DND-41 (cell line): Measurements from ENCODE around the gene EIF4G3.

ENCODE experiments used
- ATAC-seq: fragments of 200-7000 bp; cut with Tn5 transposase; 3 replicates; pipeline ENCODE4 v1.9.1; 2021; ENCODE audit warnings: low read depth; ENCODE audit not compliant: insufficient read depth
- DNase-seq: peaks from one replicate; pipeline ENCODE4 v3.0.0-alpha.2; 2020
- H2AFZ ChIP-seq: 2 replicates; pipeline ENCODE4 v1.6.0; 2012; ENCODE audit warnings: low read depth, low read length
- H3K27ac ChIP-seq: 2 replicates; pipeline ENCODE4 v1.5.1; 2012; ENCODE audit warnings: low read length, inconsistent platforms
- H3K27me3 ChIP-seq: fragments of 200-600 bp; sonication (generic); 2 replicates; pipeline ENCODE4 v1.6.0; 2012; ENCODE audit warnings: low read length, mild to moderate bottlenecking, inconsistent platforms; ENCODE audit not compliant: insufficient read depth, poor library complexity
- H3K36me3 ChIP-seq: 2 replicates; pipeline ENCODE4 v1.5.1; 2012; ENCODE audit warnings: low read length, inconsistent platforms; ENCODE audit not compliant: insufficient read depth
- H3K4me1 ChIP-seq: 2 replicates; pipeline ENCODE4 v1.5.1; 2012; ENCODE audit warnings: mild to moderate bottlenecking, low read length; ENCODE audit not compliant: insufficient read depth
- H3K4me2 ChIP-seq: 2 replicates; pipeline ENCODE4 v1.6.0; 2012; ENCODE audit warnings: mild to moderate bottlenecking, moderate library complexity, low read length, inconsistent platforms; ENCODE audit not compliant: insufficient read depth
- H3K4me3 ChIP-seq, 2 experiments: fragments of 200-600 bp in 1 of 2; shearing (Covaris generic) in 1 of 2; 2 replicates each; pipeline ENCODE4 v1.5.1; 2012 to 2016; ENCODE audit warnings: inconsistent platforms in 2 of 2, low read length in 2 of 2, mild to moderate bottlenecking in 2 of 2, low read depth in 1 of 2, moderate library complexity in 1 of 2
- H3K79me2 ChIP-seq: 2 replicates; pipeline ENCODE4 v1.6.0; 2012; ENCODE audit warnings: low read length, inconsistent platforms; ENCODE audit not compliant: insufficient read depth
- H3K9ac ChIP-seq: 2 replicates; pipeline ENCODE4 v1.6.0; 2012; ENCODE audit warnings: low read depth, mild to moderate bottlenecking, inconsistent platforms, low read length, moderate library complexity
- H3K9me3 ChIP-seq: 2 replicates; pipeline ENCODE4 v1.5.1; 2012; ENCODE audit warnings: low read length, moderate library complexity, mild to moderate bottlenecking, inconsistent platforms; ENCODE audit not compliant: insufficient read depth, severe bottlenecking
- H4K20me1 ChIP-seq: 2 replicates; pipeline ENCODE4 v1.6.0; 2012; ENCODE audit warnings: low read length; ENCODE audit not compliant: insufficient read depth
- EZH2 ChIP-seq: IDR thresholded peaks from 3 replicates; pipeline ENCODE4 v1.6.1; 2012; ENCODE audit warnings: borderline replicate concordance, low read depth, mild to moderate bottlenecking, moderate library complexity, low read length, inconsistent platforms; ENCODE audit not compliant: severe bottlenecking
- TF ChIP-seq, protein P1 (sequence below): IDR thresholded peaks from 2 replicates; pipeline ENCODE4 v1.5.1; 2012; ENCODE audit warnings: borderline replicate concordance, low read length, moderate library complexity, mild to moderate bottlenecking; ENCODE audit not compliant: poor library complexity, severe bottlenecking; ENCODE audit errors: extremely low read depth

The EIF4G3 gene

DNA sequence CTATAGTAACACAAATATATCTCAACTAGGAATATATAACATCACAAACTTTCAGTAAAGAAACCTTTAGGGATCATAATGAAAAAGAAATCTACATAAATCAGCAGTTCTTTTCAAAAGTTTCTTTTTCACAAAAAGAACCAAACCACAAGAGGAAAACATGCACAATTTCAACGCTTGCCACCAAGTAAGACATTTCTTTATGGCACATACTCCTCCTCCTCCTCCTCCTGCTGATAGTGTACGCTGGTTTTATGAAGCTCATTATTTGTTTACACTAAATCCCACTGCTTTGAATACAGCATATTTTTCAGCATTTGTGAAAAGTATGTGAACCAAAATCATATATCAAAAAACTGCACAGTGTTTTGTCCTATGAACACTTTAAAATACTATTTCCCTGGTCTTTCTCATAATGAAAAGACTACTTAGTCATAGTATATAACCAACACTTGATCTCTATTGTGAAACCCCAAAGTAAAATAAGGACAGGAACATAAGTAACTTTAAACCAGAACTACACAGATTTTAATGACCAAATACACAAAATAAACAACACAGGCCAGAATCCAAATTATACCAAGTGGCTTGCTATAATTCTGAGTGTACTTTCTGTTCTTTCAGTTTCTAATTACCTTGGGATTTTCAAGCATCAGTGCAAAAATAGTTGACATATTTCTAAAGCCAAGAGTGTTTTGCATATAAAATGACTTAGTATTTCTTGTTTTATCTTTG is 184.2 kb downstream of the EIF4G3 start:
- Histone ChIP-seq H3K4me1 (no peaks in the 10 kb centered on the region), H3K79me2 (no peaks in the 10 kb centered on the region), H3K36me3 (no peaks in the 10 kb centered on the region; the same call in 1 of the 2 replicates), H3K4me2 (no peak overlapping the region), H3K9ac (no peak overlapping the region), H3K4me3 (no peak overlapping the region), H3K9me3 (no peaks in the 10 kb centered on the region), H4K20me1 (no peaks in the 10 kb centered on the region), H3K27me3 (no peaks in the 10 kb centered on the region), H2AFZ (no peak overlapping the region), H3K27ac (no peak overlapping the region)
- DNase-seq, result no peak
- no peak for ATAC-seq
- TF ChIP-seq EZH2, result no peak
- TF ChIP-seq, protein P1, sequence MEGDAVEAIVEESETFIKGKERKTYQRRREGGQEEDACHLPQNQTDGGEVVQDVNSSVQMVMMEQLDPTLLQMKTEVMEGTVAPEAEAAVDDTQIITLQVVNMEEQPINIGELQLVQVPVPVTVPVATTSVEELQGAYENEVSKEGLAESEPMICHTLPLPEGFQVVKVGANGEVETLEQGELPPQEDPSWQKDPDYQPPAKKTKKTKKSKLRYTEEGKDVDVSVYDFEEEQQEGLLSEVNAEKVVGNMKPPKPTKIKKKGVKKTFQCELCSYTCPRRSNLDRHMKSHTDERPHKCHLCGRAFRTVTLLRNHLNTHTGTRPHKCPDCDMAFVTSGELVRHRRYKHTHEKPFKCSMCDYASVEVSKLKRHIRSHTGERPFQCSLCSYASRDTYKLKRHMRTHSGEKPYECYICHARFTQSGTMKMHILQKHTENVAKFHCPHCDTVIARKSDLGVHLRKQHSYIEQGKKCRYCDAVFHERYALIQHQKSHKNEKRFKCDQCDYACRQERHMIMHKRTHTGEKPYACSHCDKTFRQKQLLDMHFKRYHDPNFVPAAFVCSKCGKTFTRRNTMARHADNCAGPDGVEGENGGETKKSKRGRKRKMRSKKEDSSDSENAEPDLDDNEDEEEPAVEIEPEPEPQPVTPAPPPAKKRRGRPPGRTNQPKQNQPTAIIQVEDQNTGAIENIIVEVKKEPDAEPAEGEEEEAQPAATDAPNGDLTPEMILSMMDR, result no peak

DNA sequence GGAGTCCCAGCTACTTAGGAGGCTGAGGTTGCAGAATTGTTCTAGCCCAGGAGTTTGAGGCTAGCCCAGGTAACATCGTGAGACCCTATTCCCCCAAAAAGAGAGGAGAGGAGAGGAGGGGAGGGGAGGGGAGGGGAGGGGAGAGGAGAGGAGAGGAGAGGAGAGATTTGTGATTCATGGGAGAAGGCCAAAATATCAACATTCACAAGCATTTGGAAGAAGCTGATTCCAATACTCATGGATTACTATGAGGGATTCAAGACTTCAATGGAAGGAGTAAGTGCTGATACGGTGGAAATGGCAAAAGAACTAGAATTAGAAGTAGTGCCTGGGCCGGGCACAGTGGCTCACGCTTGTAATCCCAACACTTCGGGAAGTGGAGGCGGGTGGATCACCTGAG is 187.8 kb downstream of the EIF4G3 start:
- no peak overlapping the region for H3K4me2 ChIP-seq
- no peaks in the 10 kb centered on the region for H3K27me3 ChIP-seq
- H3K27ac ChIP-seq, result no peak overlapping the region
- ATAC-seq (no peak), DNase-seq (no peak)
- no peak overlapping the region for H2AFZ ChIP-seq
- TF ChIP-seq, protein P1, result no peak
- no peak for TF ChIP-seq EZH2
- no peak overlapping the region for H3K4me3 ChIP-seq
- H4K20me1 ChIP-seq, result no peaks in the 10 kb centered on the region
- H3K36me3 ChIP-seq, result no peaks in the 10 kb centered on the region; the same call in 1 of the 2 replicates
- H3K4me1 ChIP-seq, result no peaks in the 10 kb centered on the region
- H3K9me3 ChIP-seq, result no peaks in the 10 kb centered on the region
- no peak overlapping the region for H3K9ac ChIP-seq
- H3K79me2 ChIP-seq, result no peaks in the 10 kb centered on the region; the same call in 1 of the 2 replicates

DNA sequence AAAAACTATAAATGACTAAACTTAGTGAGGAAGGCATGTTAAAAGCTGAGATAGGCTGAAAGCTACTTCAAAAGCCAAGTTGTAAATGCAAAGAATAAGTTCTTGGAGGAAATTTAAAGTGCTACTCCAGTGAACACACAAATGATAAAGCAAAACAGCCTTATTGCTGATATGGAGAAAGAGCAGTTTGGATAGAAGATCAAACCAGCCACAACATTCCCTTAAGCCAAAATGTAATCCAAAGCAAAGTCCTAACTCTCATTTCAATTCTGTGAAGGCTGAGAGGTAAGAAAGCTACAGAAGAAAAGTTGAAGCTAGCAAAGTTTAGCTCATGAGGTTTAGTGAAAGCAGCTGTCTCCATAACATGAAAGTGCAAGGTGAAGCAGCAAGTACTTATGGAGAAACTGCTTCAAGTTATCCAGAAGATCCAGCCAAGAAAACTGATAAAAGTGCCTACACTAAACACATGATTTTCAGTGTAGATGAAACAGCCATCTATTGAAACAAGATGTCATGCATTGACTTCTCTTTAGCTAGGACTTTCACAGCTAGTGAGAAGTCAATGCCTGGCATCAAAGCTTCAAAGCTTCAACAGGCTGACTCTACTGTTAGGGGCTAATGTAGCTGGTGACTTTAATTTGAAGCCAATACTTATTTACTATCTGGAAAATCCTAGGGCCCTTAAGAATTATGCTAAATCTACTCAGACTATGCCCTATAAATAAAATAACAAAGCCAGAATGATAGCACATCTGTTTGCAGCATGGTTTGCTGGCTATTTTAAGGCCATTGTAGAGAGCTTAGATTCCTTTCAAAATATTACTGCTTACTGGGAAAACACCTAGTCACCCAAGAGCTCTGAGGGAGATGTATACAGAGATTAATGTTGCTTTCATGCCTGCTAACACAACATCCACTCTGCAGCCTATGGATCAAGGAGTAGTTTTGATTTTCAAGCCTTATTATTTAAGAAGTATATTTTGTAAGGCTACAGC is 188.6 kb downstream of the EIF4G3 start:
- no peak for DNase-seq
- Histone ChIP-seq H3K4me1 (no peaks in the 10 kb centered on the region), H4K20me1 (no peaks in the 10 kb centered on the region), H3K9me3 (no peaks in the 10 kb centered on the region), H3K4me3 (no peak overlapping the region), H3K9ac (no peak overlapping the region), H3K27ac (no peak overlapping the region), H3K27me3 (no peaks in the 10 kb centered on the region), H3K4me2 (no peak overlapping the region), H3K36me3 (no peaks in the 10 kb centered on the region; the same call in 1 of the 2 replicates), H3K79me2 (no peaks in the 10 kb centered on the region; the same call in 1 of the 2 replicates), H2AFZ (no peak overlapping the region)
- no peak for TF ChIP-seq EZH2
- TF ChIP-seq, protein P1, result no peak
- no peak for ATAC-seq
